Right renal cortex interstitium (tissue), 3 donors: ENCODE results near the gene GNAQ. TPM values are rescaled to one million over a fixed set of nuclear protein-coding genes. Genes with fewer than 3 reads are reported as not detected.
A peak's percentile ranks its signal among the peaks of the same experiment; 100 is the strongest.

Experiments
- DNase-seq, 3 donors: peaks; one replicate each; pipeline ENCODE4 v3.0.0-alpha.2; 2013; ENCODE audit warnings: low read depth in 3 of 3, low spot score in 2 of 3
- polyA plus RNA-seq, 3 donors: library from polyadenylated mRNA; unstranded; fragments of 120-200 nt; gene quantifications; one replicate each; pipeline ENCODE4 v1.2.1, GENCODE V29; 2013; ENCODE audit not compliant: insufficient read length in 3 of 3

Gene GNAQ
- polyA plus RNA-seq, 3 donors, result 64.8 to 67.5 (median 67.3) TPM

- DNase-seq, result no peak
Observed at GRCh38 chr9:77854916-77855311, 176.7 kb downstream of the GNAQ start.

- no peak for DNase-seq
Observed at GRCh38 chr9:77854258-77854915, 177.2 kb downstream of the GNAQ start.

DNA sequence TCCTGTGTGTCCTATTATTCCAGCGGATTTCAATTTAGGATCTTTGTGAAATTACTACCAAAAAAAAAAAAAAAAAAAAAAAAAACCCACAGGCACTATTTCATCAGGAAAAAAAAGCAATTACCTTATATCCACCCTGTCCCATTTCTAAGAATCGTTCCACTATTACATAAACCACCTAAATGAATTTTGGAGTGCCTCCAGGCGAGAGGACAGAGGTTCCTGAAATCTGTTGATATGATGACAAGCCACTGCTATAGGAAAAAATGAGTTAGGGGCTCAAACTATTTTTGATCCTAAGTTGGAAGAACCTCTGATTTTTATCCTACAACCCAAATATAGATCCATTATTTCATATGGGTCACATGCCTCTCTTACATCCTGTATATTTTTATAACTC lies 177.9 kb downstream of the GNAQ start:
- no peak for DNase-seq

- no peak for DNase-seq
Observed at GRCh38 chr9:77851882-77852595, 179.6 kb downstream of the GNAQ start.

DNA sequence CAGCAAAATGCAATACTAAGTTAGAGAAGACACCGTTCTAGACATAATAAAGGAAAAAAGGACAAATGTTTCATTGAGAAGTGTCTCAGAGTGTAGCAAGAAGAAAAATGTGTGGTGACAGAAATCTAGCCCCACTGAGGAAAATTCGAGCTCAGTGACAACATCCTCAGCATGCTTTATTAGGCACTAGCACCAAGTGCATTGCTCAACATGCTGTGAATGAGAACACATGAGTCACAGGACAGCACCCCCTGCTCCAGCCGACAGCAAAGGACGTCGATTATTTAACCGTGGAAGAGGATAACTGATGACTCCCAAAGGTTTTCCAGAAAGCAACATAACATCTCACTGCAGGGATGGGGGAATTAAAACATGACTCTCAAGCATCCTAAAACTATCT lies 182.7 kb downstream of the GNAQ start:
- no peak for DNase-seq

DNA sequence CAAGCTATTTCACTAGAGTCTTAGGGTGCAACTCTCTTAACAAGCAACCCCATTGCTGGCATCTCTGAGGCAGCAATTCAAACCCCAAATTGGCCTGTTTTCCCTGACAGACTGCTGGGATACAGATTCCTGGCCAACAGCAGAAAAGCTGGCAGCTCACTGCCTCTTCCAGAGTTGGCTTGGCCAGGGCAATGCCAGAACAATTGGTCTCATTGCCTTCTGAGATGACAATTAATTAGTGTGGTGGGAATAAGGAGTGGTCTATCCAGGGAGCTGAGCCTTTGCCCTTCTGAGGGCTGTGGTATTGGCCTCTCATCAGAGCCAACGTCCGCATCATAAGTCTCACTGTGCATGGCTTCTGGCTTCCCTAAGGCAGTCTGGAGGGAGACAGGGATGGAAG lies 183.2 kb downstream of the GNAQ start:
- no peak for DNase-seq

DNA sequence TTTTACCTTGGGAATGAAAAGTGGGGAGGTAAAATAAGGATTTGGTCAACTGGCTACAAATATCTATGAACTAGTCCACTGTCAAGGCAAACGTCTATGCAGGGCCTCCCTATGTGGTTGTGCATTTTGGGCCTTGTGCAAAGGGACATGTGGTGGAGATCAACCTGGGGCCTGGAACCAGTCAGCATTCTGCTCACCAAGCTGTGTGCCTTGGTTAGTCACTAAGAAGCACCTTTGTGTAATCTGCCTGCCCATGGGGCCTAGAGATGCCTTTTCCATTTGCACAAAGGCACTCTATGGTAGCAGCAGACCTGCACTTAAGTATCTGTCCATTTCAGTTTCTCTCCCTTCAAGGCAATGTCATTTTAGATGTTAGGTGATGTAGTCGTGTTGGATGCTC lies 184.0 kb downstream of the GNAQ start:
- DNase-seq, result no peak

GRCh38 chr9:77847059-77847499 lies 184.5 kb downstream of the GNAQ start:
- no peak for DNase-seq

DNA sequence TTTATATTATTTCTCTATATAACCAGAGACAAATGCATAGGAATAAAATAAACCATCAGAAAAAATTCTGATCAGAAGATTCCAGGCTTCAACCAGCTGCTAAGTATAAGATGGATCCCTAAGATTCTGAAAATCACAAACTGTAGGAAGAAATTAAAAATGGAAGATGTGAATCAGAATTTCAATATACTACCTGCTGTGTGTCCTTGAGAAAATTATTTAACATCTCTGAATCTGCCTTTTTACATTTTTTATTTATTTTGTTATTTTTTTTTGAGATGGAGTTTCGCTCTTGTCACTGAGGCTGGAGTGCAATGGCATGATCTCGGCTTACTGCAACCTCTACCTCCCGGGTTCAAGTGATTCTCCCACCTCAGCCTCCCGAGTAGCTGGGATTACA lies 187.2 kb downstream of the GNAQ start:
- no peak for DNase-seq

- DNase-seq, result no peak
Observed at GRCh38 chr9:77843871-77844155, 187.8 kb downstream of the GNAQ start.

- DNase-seq, result no peak
Observed at GRCh38 chr9:77843076-77843870, 188.3 kb downstream of the GNAQ start.

- no peak for DNase-seq
Observed at GRCh38 chr9:77841739-77842386, 189.7 kb downstream of the GNAQ start.

DNA sequence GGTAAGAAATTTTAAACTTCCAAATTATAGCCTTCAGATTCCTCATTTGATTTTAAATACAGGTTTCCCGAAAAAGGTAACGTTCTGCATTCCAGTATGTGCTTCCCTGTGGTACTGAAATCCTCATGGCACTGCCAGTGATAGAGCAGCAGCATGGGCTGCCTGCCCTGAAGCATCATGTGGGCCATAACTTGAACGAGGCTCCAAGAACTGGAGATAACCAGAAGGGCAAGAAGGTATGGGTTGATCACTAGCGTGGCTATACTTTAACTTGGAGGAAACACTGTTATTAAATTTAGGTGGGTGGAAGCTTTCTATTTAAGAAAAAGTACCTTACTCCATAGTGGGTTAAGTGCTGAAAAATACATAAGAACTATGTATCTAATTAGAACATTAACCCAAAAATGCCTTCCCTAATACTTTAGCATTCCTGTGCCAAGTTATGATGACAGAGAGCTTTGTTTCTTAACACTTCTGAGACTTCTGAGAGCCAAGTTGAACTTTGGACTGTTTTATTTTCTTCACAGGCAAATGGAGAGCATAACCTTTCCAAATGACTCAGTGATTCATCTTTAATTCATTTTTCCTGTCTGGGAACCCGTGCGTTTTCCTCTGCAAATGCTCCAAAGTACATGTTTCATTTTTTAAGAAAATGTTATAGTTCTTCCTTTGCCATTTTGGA lies 192.0 kb downstream of the GNAQ start:
- no peak for DNase-seq

- DNase-seq, result no peak
Observed at GRCh38 chr9:77838986-77839385, 192.6 kb downstream of the GNAQ start.

GRCh38 chr9:77834898-77835488 lies 196.6 kb downstream of the GNAQ start:
- no peak for DNase-seq

DNA sequence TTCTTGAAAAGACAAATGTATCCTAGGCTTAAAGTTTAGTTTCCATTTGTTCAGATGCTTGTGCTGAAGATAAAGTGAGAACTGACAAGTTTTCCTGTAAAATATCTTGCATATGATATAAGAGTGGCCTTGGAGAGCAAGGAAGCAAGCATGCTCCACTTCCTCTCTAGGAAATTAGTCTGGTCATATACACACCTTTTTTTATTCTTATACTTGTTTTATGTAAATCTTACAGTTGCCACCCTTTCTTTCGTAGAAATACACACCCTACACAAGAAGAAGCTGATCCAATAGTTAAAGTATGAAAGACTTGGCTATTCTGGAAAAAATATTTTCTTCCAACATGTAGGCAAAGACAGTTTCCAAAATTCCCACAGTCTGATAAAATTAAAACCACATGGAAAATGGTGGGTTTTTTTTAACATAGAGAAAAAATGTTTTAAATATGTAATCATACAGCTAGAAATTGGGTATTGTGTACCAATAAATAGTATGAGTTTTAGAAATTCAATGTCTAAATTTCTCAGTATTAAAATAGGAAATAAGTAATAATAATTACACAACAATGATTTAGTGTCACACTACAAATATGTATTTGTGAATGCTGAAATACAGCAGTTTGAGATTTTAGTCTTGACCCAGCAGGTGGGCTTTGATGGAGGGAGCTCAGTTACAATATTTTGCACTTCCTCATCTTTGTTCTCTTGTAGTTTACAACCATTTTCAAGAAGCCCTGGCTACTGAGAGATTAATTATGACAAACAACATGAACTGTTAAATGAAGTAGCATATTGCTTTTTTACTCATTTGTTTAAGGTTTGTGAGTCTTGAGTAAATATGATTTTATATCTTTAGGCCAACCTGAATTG lies 197.8 kb downstream of the GNAQ start:
- no peak for DNase-seq

DNA sequence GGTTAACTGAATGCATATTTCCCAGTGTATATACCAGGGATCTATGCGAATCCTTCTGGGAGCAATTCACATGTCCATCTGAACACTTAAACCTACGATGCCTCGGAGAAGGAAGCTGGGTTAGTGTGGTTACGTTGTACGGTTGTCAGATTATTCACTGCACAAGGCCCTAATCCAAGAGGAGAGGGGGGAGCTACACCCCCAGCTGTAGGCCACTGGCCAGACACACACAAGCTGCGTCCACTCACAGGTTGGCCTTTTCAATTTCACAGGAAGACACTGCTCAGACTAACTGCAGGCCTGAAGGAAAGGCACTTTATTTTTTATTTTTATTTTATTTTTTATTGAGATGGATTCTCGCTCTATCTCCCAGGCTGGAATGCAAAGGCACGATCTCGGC lies 199.0 kb downstream of the GNAQ start:
- peak in 2 of 3 donors; percentile 23 to 24 for DNase-seq

DNA sequence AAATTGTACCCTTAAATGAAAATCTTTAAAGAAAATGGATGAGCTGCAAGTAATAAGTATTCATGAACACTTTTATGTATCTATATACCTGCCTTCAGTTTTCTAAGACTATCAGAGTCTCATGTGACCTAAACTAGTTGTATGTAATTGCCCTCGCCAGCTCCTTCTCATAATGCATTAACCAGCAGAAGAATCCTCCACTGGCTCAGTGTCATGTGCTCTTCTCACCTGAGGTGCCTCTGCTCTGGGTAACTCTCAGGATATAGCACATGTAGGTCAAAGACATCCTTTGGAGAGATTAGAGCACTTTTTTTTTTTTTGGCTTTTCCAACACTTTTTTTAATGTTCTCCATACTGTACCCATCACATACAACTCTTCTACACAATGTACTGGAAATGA lies 199.8 kb downstream of the GNAQ start:
- DNase-seq, result no peak

DNA sequence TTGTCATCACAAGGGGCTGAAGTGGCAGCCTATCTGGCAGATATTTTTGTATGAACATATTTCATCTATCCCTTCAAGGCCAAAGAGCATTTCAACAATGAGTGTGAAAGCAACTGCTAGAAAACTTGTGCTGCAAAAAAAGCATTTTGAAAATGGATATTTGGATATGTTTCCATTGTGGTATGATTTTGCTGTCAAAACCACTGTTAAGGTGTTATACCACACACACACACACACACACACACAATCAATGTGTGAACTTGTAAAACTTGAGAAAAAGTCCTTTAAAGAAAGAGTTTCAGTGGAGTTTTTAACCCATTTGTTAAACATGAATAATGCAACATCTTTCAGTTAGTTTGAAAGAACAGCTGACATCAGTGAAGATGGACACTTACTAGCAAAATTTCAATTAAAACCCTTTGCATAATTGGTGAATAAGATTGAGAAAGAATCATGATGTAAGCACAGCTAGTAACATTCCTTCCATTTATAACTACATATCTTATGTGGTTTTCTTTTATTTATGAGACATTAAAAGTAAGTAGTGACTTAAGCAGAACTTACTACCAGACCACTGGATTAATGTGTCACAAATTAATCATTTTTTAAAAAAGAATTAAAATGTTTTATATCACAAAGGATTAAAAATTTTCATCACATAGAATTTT lies 200.9 kb downstream of the GNAQ start:
- no peak for DNase-seq
